GM06990 (cell line): ENCODE results near the gene FBXO2.
A peak's percentile ranks its signal among the peaks of the same experiment; 100 is the strongest.
"Not testable (repeated sequence)": the region's sequence is repeated elsewhere in the genome, so short reads cannot be mapped to it uniquely, and the experiment has no call there.

ENCODE experiments used
- DNase-seq: peaks from one replicate; pipeline ENCODE4 v3.0.0-alpha.2; 2011; ENCODE audit not compliant: insufficient read length; ENCODE audit errors: extremely low read depth
- H3K27me3 ChIP-seq: replicated peaks from 2 replicates; pipeline ENCODE4 v1.6.0; 2011; ENCODE audit warnings: low read length; ENCODE audit not compliant: control insufficient read depth, insufficient read depth
- H3K36me3 ChIP-seq: 2 replicates; pipeline ENCODE4 v1.5.1; 2011; ENCODE audit warnings: low read length; ENCODE audit not compliant: control insufficient read depth, insufficient read depth
- H3K4me3 ChIP-seq: replicated peaks from 2 replicates; pipeline ENCODE4 v1.5.1; 2011; ENCODE audit warnings: low read depth, mild to moderate bottlenecking, control low read depth, low read length
- CTCF ChIP-seq: IDR thresholded peaks from 2 replicates; pipeline ENCODE4 v1.5.1; 2011; ENCODE audit warnings: low read length, control low read depth, mild to moderate bottlenecking, inconsistent platforms; ENCODE audit not compliant: insufficient read depth, poor library complexity, severe bottlenecking

FBXO2 gene

DNA sequence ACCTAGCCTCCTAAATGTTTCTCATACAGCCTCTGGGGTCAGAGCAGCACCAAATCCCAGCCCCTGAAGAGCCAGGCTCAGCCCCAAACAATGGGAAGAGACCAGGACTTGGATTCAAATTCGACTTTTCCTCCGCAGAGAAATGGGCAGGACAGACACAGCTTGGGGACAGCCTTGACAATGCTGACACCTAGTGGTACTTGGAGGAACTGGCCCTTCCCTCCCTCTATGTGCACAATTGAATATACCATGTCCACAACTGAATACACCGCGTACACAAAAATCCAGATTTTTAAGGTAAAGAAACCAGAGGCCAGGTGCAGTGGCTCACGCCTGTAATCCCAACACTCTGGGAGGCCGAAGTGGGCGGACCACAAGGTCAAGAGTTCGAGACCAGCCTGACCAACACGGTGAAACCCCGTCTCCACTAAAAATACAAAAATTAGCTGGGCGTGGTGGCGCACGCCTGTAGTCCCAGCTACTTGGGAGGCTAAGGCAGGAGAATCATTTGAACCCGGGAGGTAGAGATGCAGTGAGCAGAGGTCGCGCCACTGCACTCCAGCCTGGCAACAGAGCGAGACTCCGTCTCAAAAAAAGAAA lies 11.7 kb downstream of the FBXO2 start:
- not testable (repeated sequence) for H3K27me3 ChIP-seq, H3K36me3 ChIP-seq, H3K4me3 ChIP-seq, DNase-seq
- peak; percentile 94 for TF ChIP-seq CTCF

DNA sequence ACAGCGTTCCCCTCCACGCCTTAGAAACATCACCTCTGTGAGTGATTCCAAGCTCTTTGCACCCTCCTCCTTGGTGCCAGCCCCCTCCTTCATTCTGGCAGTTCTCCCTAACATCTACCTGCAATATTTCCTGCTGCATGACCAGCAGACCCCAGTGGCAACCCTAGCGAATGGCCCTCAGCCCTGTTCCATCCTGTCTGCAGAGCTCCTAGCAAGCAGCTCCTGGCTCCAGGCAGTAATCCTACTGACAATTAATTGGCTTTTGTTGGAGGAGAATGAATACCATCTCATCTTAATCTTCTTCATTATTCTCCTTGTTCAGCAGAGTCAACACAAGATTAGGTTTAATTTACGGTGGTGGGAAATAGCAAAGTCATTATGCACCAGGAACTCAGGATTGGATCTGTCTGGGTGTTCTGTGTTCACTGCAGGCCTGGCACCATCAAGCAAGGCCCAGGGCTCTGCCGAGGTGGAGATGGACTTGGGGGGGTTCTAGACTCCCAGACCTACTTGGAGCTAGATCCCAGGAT lies 12.4 kb downstream of the FBXO2 start:
- Histone ChIP-seq H3K36me3 (no peaks in the 10 kb centered on the region), H3K4me3 (no peak overlapping the region), H3K27me3 (no peaks in the 10 kb centered on the region; the same call in 1 of the 2 replicates)
- no peak for DNase-seq
- no peak for TF ChIP-seq CTCF

GRCh38 chr1:11640944-11641343 lies 13.3 kb downstream of the FBXO2 start:
- H3K27me3 ChIP-seq, result no peaks in the 10 kb centered on the region; the same call in 1 of the 2 replicates
- TF ChIP-seq CTCF, result no peak
- H3K4me3 ChIP-seq, result no peak overlapping the region
- no peaks in the 10 kb centered on the region for H3K36me3 ChIP-seq
- DNase-seq, result no peak

GRCh38 chr1:11640101-11640500 lies 14.1 kb downstream of the FBXO2 start:
- no peaks in the 10 kb centered on the region; the same call in 1 of the 2 replicates for H3K27me3 ChIP-seq
- DNase-seq, result no peak
- TF ChIP-seq CTCF, result no peak
- no peak overlapping the region for H3K4me3 ChIP-seq
- H3K36me3 ChIP-seq, result no peaks in the 10 kb centered on the region

GRCh38 chr1:11639372-11639771 lies 14.9 kb downstream of the FBXO2 start:
- DNase-seq, result no peak
- no peaks in the 10 kb centered on the region; the same call in 1 of the 2 replicates for H3K27me3 ChIP-seq
- H3K4me3 ChIP-seq, result no peak overlapping the region
- no peaks in the 10 kb centered on the region for H3K36me3 ChIP-seq
- TF ChIP-seq CTCF, result no peak
